IMR-90 (cell line): ENCODE measurements around the gene GGTLC2. TPM values are rescaled to one million over a fixed set of nuclear protein-coding genes. Genes with fewer than 3 reads are reported as not detected.
A peak's percentile ranks its signal among the peaks of the same experiment; 100 is the strongest.

Experiments
- ATAC-seq: fragments of 200-7000 bp; cut with Tn5 transposase; 2 replicates; pipeline ENCODE4 v1.9.1; 2020; ENCODE audit warnings: low read depth, mild to moderate bottlenecking, moderate library complexity
- BruUV-seq: library from RNA; stranded (reverse); fragments of 400-500 nt; replicated peaks from 2 replicates; lab custom pipeline; 2021; lab: Mats Ljungman, UMichigan
- CTCF ChIA-PET: fragments of 300-600 bp; formaldehyde crosslinking; extraction: SDS; loops from one replicate; lab custom pipeline; 2021; ENCODE audit warnings: antibody characterized with exemption; lab: Yijun Ruan, JAX
- POLR2A ChIA-PET: fragments of 300-600 bp; sonication (Branson Sonifier 250); formaldehyde crosslinking; loops from one replicate; lab custom pipeline; 2022; ENCODE audit warnings: antibody characterized with exemption; ENCODE audit not compliant: unreplicated experiment; lab: Charles Lee
- DNase-seq: peaks from one replicate; pipeline ENCODE4 v3.0.0; 2013
- H2AFZ ChIP-seq: replicated peaks from 2 replicates; pipeline ENCODE3; 2013; ENCODE audit warnings: low read length, mild to moderate bottlenecking; ENCODE audit not compliant: poor library complexity
- H2AK5ac ChIP-seq: 2 replicates; pipeline ENCODE4 v1.6.1; 2013; ENCODE audit warnings: low read depth, low read length, inconsistent platforms
- H2AK9ac ChIP-seq: replicated peaks from 2 replicates; pipeline ENCODE3; 2013; ENCODE audit warnings: mild to moderate bottlenecking, low read depth, low read length, moderate library complexity; ENCODE audit not compliant: poor library complexity
- H2BK120ac ChIP-seq: 2 replicates; pipeline ENCODE4 v1.6.1; 2013; ENCODE audit warnings: low read depth, low read length, inconsistent platforms
- H2BK15ac ChIP-seq: 3 replicates; pipeline ENCODE4 v1.6.1; 2013; ENCODE audit warnings: low read depth, low read length, inconsistent platforms
- H2BK20ac ChIP-seq: 2 replicates; pipeline ENCODE4 v1.6.1; 2013; ENCODE audit warnings: low read depth, mild to moderate bottlenecking, inconsistent platforms, low read length, moderate library complexity
- H2BK5ac ChIP-seq: 2 replicates; pipeline ENCODE4 v1.6.1; 2013; ENCODE audit warnings: mild to moderate bottlenecking, low read depth, low read length, inconsistent platforms; ENCODE audit not compliant: poor library complexity, severe bottlenecking
- H3K14ac ChIP-seq: replicated peaks from 2 replicates; pipeline ENCODE4 v1.6.1; 2013; ENCODE audit warnings: low read depth, low read length, inconsistent platforms
- H3K18ac ChIP-seq: 2 replicates; pipeline ENCODE4 v1.6.1; 2013; ENCODE audit warnings: low read depth, low read length, control low read depth
- H3K23ac ChIP-seq: 2 replicates; pipeline ENCODE4 v1.6.1; 2013; ENCODE audit warnings: low read depth, low read length, inconsistent platforms
- H3K27ac ChIP-seq: 2 replicates; pipeline ENCODE4 v1.5.1; 2013; ENCODE audit warnings: mild to moderate bottlenecking, control low read depth, low read length; ENCODE audit not compliant: insufficient read depth
- H3K27me3 ChIP-seq: 2 replicates; pipeline ENCODE4 v1.6.1; 2013; ENCODE audit warnings: low read length; ENCODE audit not compliant: control insufficient read depth, insufficient read depth
- H3K36me3 ChIP-seq: 2 replicates; pipeline ENCODE4 v1.6.1; 2013; ENCODE audit warnings: low read length, mixed read lengths; ENCODE audit not compliant: control insufficient read depth, insufficient read depth
- H3K4ac ChIP-seq: 2 replicates; pipeline ENCODE4 v1.6.1; 2013; ENCODE audit warnings: low read depth, low read length, inconsistent platforms
- H3K4me1 ChIP-seq: 2 replicates; pipeline ENCODE4 v1.6.1; 2013; ENCODE audit warnings: low read length, mixed read lengths; ENCODE audit not compliant: control insufficient read depth, insufficient read depth
- H3K4me2 ChIP-seq: 2 replicates; pipeline ENCODE4 v1.6.1; 2013; ENCODE audit warnings: low read depth, mild to moderate bottlenecking, control low read depth, low read length, moderate library complexity
- H3K4me3 ChIP-seq: 2 replicates; pipeline ENCODE4 v1.5.1; 2013; ENCODE audit warnings: low read depth, mild to moderate bottlenecking, control low read depth, low read length, moderate library complexity; ENCODE audit not compliant: insufficient read depth
- H3K56ac ChIP-seq: 2 replicates; pipeline ENCODE4 v1.6.1; 2013; ENCODE audit warnings: low read length, inconsistent platforms; ENCODE audit not compliant: insufficient read depth; ENCODE audit errors: extremely low read depth
- H3K79me1 ChIP-seq, 2 experiments: 2 replicates each; pipeline ENCODE4 v1.6.1; 2013; ENCODE audit warnings: low read length in 2 of 2, inconsistent platforms in 1 of 2, low read depth in 1 of 2
- H3K9ac ChIP-seq: 2 replicates; pipeline ENCODE4 v1.6.1; 2013; ENCODE audit warnings: low read depth, low read length, control low read depth
- H3K9me1 ChIP-seq: 2 replicates; pipeline ENCODE4 v1.6.1; 2013; ENCODE audit warnings: low read length, inconsistent platforms; ENCODE audit not compliant: insufficient read depth
- H3K9me3 ChIP-seq: 2 replicates; pipeline ENCODE4 v1.6.1; 2013; ENCODE audit warnings: low read length; ENCODE audit not compliant: control insufficient read depth, insufficient read depth
- H4K20me1 ChIP-seq: 2 replicates; pipeline ENCODE4 v1.6.1; 2013; ENCODE audit warnings: low read length, inconsistent platforms; ENCODE audit not compliant: insufficient read depth
- H4K5ac ChIP-seq: 2 replicates; pipeline ENCODE4 v1.6.1; 2013; ENCODE audit warnings: mild to moderate bottlenecking, low read depth, low read length, control low read depth
- H4K8ac ChIP-seq, 2 experiments: 2 replicates each; pipeline ENCODE4 v1.6.1; 2013; ENCODE audit warnings: low read depth in 2 of 2, low read length in 2 of 2, control low read depth in 1 of 2, inconsistent platforms in 1 of 2
- H4K91ac ChIP-seq: 2 replicates; pipeline ENCODE4 v1.6.1; 2013; ENCODE audit warnings: low read depth, low read length, inconsistent platforms; ENCODE audit not compliant: insufficient read depth
- BHLHE40 ChIP-seq: fragments of 150-350 bp; IDR thresholded peaks from 2 replicates; pipeline ENCODE4 v1.6.1; 2016; ENCODE audit warnings: mild to moderate bottlenecking, low read depth, low read length
- CEBPB ChIP-seq: IDR thresholded peaks from 2 replicates; pipeline ENCODE4 v1.6.1; 2012; ENCODE audit warnings: low read depth, low read length, improper control_type of control experiment
- CTCF ChIP-seq: conservative IDR thresholded peaks from 2 replicates; pipeline ENCODE4 v1.5.1; 2012; ENCODE audit warnings: mild to moderate bottlenecking, low read depth, low read length, improper control_type of control experiment
- FOS ChIP-seq: fragments of 150-350 bp; IDR thresholded peaks from 2 replicates; pipeline ENCODE4 v1.6.1; 2016; ENCODE audit warnings: low read depth, low read length
- MAFK ChIP-seq: IDR thresholded peaks from 2 replicates; pipeline ENCODE4 v1.6.1; 2012; ENCODE audit warnings: low read depth, low read length, improper control_type of control experiment
- MAZ ChIP-seq: IDR thresholded peaks from 2 replicates; pipeline ENCODE4 v1.6.1; 2012; ENCODE audit warnings: low read depth, mild to moderate bottlenecking, low read length, improper control_type of control experiment, moderate library complexity, borderline replicate concordance
- MXI1 ChIP-seq: IDR thresholded peaks from 2 replicates; pipeline ENCODE4 v1.6.1; 2012; ENCODE audit warnings: low read depth, mild to moderate bottlenecking, low read length, moderate library complexity, borderline replicate concordance
- NFE2L2 ChIP-seq: fragments of 150-350 bp; IDR thresholded peaks from 2 replicates; pipeline ENCODE4 v1.6.1; 2016; ENCODE audit warnings: low read depth, mild to moderate bottlenecking, low read length
- POLR2A ChIP-seq: IDR thresholded peaks from 2 replicates; pipeline ENCODE4 v1.6.1; 2012; ENCODE audit warnings: mild to moderate bottlenecking, low read depth, low read length
- RAD21 ChIP-seq: IDR thresholded peaks from 2 replicates; pipeline ENCODE4 v1.6.1; 2012; ENCODE audit warnings: low read length, improper control_type of control experiment
- RCOR1 ChIP-seq: IDR thresholded peaks from 2 replicates; pipeline ENCODE4 v1.6.1; 2012; ENCODE audit warnings: mild to moderate bottlenecking, low read length, improper control_type of control experiment; ENCODE audit not compliant: insufficient replicate concordance
- RFX5 ChIP-seq: IDR thresholded peaks from 2 replicates; pipeline ENCODE4 v1.8.0; 2012; ENCODE audit warnings: low read depth, mild to moderate bottlenecking, low read length, moderate library complexity
- SMC3 ChIP-seq: fragments of 150-350 bp; IDR thresholded peaks from 2 replicates; pipeline ENCODE4 v1.6.1; 2016; ENCODE audit warnings: low read depth, mild to moderate bottlenecking, antibody characterized with exemption, low read length, moderate library complexity
- USF2 ChIP-seq: fragments of 150-350 bp; IDR thresholded peaks from 2 replicates; pipeline ENCODE4 v1.6.1; 2017; ENCODE audit warnings: mild to moderate bottlenecking, antibody characterized with exemption, low read length, low read depth
- WGBS, 2 experiments: methylation state at CpG; one replicate each; pipeline versions ENCODE4 v1.1.5 to v1.1.7; 2013; ENCODE audit warnings: missing lambda C conversion rate in 2 of 2; ENCODE audit not compliant: insufficient read length in 1 of 2; ENCODE audit errors: extremely low coverage in 2 of 2; 5-methylcytosine and 5-hydroxymethylcytosine counted together
- dilution Hi-C: fragments of 300-500 bp; cut with HindIII; formaldehyde crosslinking; loops from one replicate; pipeline ENCODE4 v1.14.3; 2018; ENCODE audit warnings: low sequenced_read_pairs; ENCODE audit not compliant: unreplicated experiment
- in situ Hi-C: fragments of 300-500 bp; cut with MboI; formaldehyde crosslinking; loops from 3 replicates; pipeline ENCODE4 v1.14.3; 2019; ENCODE audit warnings: low sequenced_read_pairs, inconsistent platforms, mixed read lengths
- intact Hi-C: fragments of 100-400 bp; cut with micrococcal nuclease; formaldehyde crosslinking; loops from 2 replicates; pipeline ENCODE4 v1.10.0; 2022
- polyA plus RNA-seq, 3 experiments: library from polyadenylated mRNA; depleted of rRNA; stranded (reverse); fragments of >200 nt; gene quantifications; 2 replicates each; pipeline ENCODE4 v1.2.3, GENCODE V29; 2012; ENCODE audit warnings: low replicate concordance in 1 of 3
- total RNA-seq: library from RNA; depleted of rRNA; stranded (reverse); fragments of >200 nt; gene quantifications from 2 replicates; pipeline ENCODE4 v1.2.3, GENCODE V29; 2012

Gene GGTLC2
- total and polyA plus RNA-seq, 2 of the 4 experiments (the other 2 are of a cell fraction): 0.09 TPM; not detected in 1

GRCh38 chr22:22682807-22683667 lies 38.6 kb downstream of the GGTLC2 start:
- H3K79me1 ChIP-seq: no peaks in the 10 kb centered on the region
- H2BK20ac ChIP-seq: no peak overlapping the region; the same call in 1 of the 2 replicates
- H2BK120ac ChIP-seq: peak overlapping the region; percentile 91; the same call in 1 of the 2 replicates
- ATAC-seq: peak; percentile 25
- DNase-seq: peak; percentile 65
- no peak overlapping the region for H4K8ac ChIP-seq
- H3K23ac ChIP-seq: no peak overlapping the region; the same call in 1 of the 2 replicates
- peak overlapping the region; percentile 31 for H2BK5ac ChIP-seq
- H3K4me1 ChIP-seq: peaks cover 32% of the 10 kb centered on the region
- no peak overlapping the region for H3K14ac ChIP-seq
- peaks cover 30% of the 10 kb centered on the region for H3K9me1 ChIP-seq
- peaks cover 6% of the 10 kb centered on the region; the same call in 1 of the 2 replicates for H3K27me3 ChIP-seq
- H4K5ac ChIP-seq: peak overlapping the region; percentile 19; the same call in 1 of the 2 replicates
- H3K9me3 ChIP-seq: no peaks in the 10 kb centered on the region
- WGBS, 2 experiments: 33% methylated on average over 1 of the region's 5 CpGs; no CpG with 5 or more reads in 1 of the 2 experiments
- H2AFZ ChIP-seq: peak overlapping the region; percentile 9
- peak overlapping the region; percentile 54; the same call in 1 of the 2 replicates for H3K4ac ChIP-seq
- H3K4me3 ChIP-seq: no peak overlapping the region
- peak overlapping the region; percentile 43; the same call in 1 of the 2 replicates for H3K18ac ChIP-seq
- H3K27ac ChIP-seq: peak overlapping the region; percentile 14; the same call in 1 of the 2 replicates
- POLR2A ChIA-PET: no interaction called here
- H3K56ac ChIP-seq: no peak overlapping the region
- H4K91ac ChIP-seq: peak overlapping the region; percentile 60
- H3K36me3 ChIP-seq: no peaks in the 10 kb centered on the region
- H2AK9ac ChIP-seq: peak overlapping the region; percentile 13
- intact Hi-C loops: no loop called here
- H2AK5ac ChIP-seq: no peak overlapping the region; the same call in 1 of the 2 replicates
- CTCF ChIA-PET: interaction anchor here (1.0 to 3.8 kb wide), 2 partner anchors 17 to 101 kb away, joined by 3 to 29 read pairs; no protein-coding TSS in a partner anchor
- in situ Hi-C loops: no loop called here
- dilution Hi-C loops: no loop called here
- H3K9ac ChIP-seq: no peak overlapping the region
- H2BK15ac ChIP-seq: no peak overlapping the region
- BruUV-seq: no TSS peak
- H4K20me1 ChIP-seq: no peaks in the 10 kb centered on the region
- peak overlapping the region; percentile 54 for H3K4me2 ChIP-seq
- TF ChIP-seq RFX5 (no peak), MAFK (no peak), POLR2A (no peak), RAD21 (no peak), SMC3 (no peak), CTCF (no peak), FOS (no peak), BHLHE40 (no peak), MAZ (no peak), CEBPB (no peak), USF2 (no peak), MXI1 (no peak), RCOR1 (no peak), NFE2L2 (no peak)
